IPS DF 6.9 (cell line): ENCODE results near the gene CNN2.

Experiments used
- DNase-seq: peaks from one replicate; pipeline ENCODE4 v3.0.0-alpha.2; 2013; ENCODE audit warnings: low read depth, low spot score
- H3K27ac ChIP-seq: one replicate; pipeline ENCODE4 v1.5.1; 2013; ENCODE audit warnings: low read length, control low read depth
- H3K27me3 ChIP-seq: 2 replicates; pipeline ENCODE4 v1.6.1; 2013; ENCODE audit warnings: mild to moderate bottlenecking, low read length; ENCODE audit not compliant: control insufficient read depth, insufficient read depth
- H3K36me3 ChIP-seq: 2 replicates; pipeline ENCODE4 v1.6.1; 2013; ENCODE audit warnings: low read length; ENCODE audit not compliant: control insufficient read depth, insufficient read depth
- H3K4me1 ChIP-seq: 2 replicates; pipeline ENCODE4 v1.6.1; 2013; ENCODE audit warnings: low read length; ENCODE audit not compliant: control insufficient read depth, insufficient read depth
- H3K4me3 ChIP-seq: 2 replicates; pipeline ENCODE4 v1.5.1; 2013; ENCODE audit warnings: mild to moderate bottlenecking, low read length
- H3K9me3 ChIP-seq: 2 replicates; pipeline ENCODE4 v1.6.1; 2013; ENCODE audit warnings: low read length, inconsistent platforms; ENCODE audit not compliant: control insufficient read depth, insufficient read depth
- WGBS: extraction: QIAGEN DNeasy Blood & Tissue Kit; methylation state at CpG from one replicate; pipeline ENCODE4 v1.1.7; 2013; ENCODE audit warnings: mixed read lengths, missing lambda C conversion rate; ENCODE audit not compliant: insufficient read length, insufficient coverage; 5-methylcytosine and 5-hydroxymethylcytosine counted together

Gene CNN2

DNA sequence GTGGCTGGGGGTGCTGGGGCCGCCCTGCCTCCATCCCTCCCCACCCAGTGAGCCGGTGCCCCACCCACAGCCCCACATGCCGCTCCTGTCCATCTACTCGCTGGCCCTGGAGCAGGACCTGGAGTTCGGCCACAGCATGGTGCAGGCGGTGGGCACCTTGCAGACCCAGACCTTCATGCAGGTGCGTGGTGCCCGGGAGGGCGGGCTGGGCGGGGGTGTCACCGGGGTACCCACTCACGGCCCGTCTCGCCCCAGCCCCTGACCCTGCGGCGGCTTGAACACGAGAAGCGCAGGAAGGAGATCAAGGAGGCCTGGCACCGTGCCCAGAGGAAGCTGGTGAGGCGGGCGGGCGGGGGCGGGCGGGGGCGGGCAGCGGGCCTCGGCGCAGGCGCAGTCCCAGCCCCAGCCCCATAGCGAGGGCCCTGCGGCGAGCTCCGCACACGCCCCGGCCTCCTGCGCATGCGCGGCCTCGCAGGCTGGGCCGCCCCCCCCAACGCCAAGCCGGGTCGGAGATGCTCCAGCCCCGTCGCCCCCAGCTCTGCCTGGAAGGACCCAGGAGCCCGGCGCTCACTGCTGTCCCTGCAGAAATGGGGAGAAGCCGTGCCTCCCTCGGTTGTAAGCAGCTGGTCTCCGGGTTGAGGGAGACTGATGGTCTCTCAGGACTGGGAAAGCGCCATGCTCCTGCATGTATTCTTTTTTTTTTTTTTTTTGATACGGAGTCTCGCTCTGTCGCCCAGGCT is 48.3 kb downstream of the CNN2 start:
- no CpG with 5 or more reads among the region's 54 CpGs for WGBS
- H3K27ac ChIP-seq: no peak overlapping the region
- H3K36me3 ChIP-seq: peaks cover 6% of the 10 kb centered on the region
- no peak overlapping the region for H3K4me3 ChIP-seq
- H3K4me1 ChIP-seq: peaks cover 2% of the 10 kb centered on the region; the same call in 1 of the 2 replicates
- H3K9me3 ChIP-seq: no peaks in the 10 kb centered on the region
- H3K27me3 ChIP-seq: no peaks in the 10 kb centered on the region
- no peak for DNase-seq

DNA sequence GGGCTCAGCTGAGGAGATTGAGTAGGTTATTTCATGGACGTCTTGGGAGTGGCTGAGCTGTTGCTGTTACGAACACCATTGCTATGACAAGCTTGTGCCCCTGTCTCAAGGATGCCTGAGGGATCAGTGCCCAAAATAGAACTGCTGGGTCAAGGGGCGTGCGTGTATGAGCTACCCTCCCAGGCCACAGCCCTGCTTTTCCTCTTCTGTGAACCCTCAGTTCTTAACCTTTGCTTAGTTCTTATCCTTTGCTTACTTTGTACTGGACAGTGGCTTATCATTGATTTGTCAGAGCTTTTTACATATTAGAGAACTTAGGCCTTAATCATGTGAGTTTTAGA is 49.6 kb downstream of the CNN2 start:
- DNase-seq: no peak
- Histone ChIP-seq H3K36me3 (peaks cover 18% of the 10 kb centered on the region), H3K9me3 (no peaks in the 10 kb centered on the region), H3K4me1 (no peaks in the 10 kb centered on the region), H3K4me3 (no peak overlapping the region), H3K27me3 (no peaks in the 10 kb centered on the region), H3K27ac (no peak overlapping the region)
- no CpG with 5 or more reads among the region's 4 CpGs for WGBS

GRCh38 chr19:1076951-1077350 is 50.5 kb downstream of the CNN2 start:
- Histone ChIP-seq H3K36me3 (peaks cover 18% of the 10 kb centered on the region), H3K27ac (no peak overlapping the region), H3K4me1 (peaks cover 5% of the 10 kb centered on the region), H3K27me3 (no peaks in the 10 kb centered on the region), H3K4me3 (no peak overlapping the region), H3K9me3 (no peaks in the 10 kb centered on the region)
- WGBS: no CpG with 5 or more reads among the region's 16 CpGs
- no peak for DNase-seq

- Histone ChIP-seq H3K4me1 (peaks cover 8% of the 10 kb centered on the region), H3K36me3 (peaks cover 15% of the 10 kb centered on the region), H3K9me3 (no peaks in the 10 kb centered on the region), H3K4me3 (no peak overlapping the region), H3K27ac (no peak overlapping the region), H3K27me3 (no peaks in the 10 kb centered on the region)
- WGBS: no CpG with 5 or more reads among the region's 45 CpGs
- DNase-seq: no peak
Observed at GRCh38 chr19:1079566-1080111, 53.2 kb downstream of the CNN2 start.

- no CpG with 5 or more reads among the region's 50 CpGs for WGBS
- Histone ChIP-seq H3K36me3 (peaks cover 16% of the 10 kb centered on the region), H3K4me1 (peaks cover 8% of the 10 kb centered on the region), H3K9me3 (no peaks in the 10 kb centered on the region), H3K27ac (no peak overlapping the region), H3K27me3 (no peaks in the 10 kb centered on the region), H3K4me3 (no peak overlapping the region)
- no peak for DNase-seq
Observed at GRCh38 chr19:1080360-1081161, 54.2 kb downstream of the CNN2 start.

DNA sequence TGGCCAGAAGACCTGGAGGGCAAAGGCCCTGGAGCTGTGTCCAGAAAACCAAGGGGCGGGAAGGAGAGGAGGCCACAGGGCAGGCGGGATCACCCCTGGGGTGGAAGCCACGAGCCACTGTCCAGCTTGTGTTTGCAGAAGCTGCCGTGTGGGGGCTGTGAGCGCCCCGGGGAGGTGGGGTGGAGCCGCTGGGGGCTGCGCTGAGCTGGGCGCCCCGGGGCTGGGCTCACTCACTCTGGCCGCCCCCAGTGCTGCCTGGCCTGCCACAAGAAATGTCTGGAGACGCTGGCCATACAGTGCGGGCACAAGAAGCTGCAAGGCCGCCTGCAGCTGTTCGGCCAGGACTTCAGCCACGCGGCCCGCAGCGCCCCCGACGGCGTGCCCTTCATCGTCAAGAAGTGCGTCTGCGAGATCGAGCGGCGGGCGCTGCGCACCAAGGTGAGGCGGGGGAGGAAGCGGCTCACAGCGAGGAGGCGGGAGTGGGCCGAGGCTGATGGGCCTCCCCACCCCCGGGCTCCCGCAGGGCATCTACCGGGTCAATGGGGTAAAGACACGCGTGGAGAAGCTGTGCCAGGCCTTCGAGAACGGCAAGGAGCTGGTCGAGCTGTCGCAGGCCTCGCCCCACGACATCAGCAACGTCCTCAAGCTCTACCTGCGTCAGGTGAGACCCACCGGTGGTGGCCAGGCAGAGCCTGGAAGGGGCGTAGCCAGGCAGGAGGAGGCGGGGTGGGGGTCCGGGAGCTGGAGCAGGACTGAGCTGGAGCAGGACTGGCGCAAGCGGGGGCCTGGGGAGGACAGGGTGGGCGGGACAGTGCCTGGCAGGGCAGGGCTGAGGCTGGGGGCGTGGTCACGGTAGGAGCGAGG is 55.1 kb downstream of the CNN2 start:
- Histone ChIP-seq H3K36me3 (peaks cover 23% of the 10 kb centered on the region), H3K9me3 (no peaks in the 10 kb centered on the region), H3K4me3 (peak overlapping the region; percentile 16; the same call in 1 of the 2 replicates), H3K27me3 (no peaks in the 10 kb centered on the region), H3K4me1 (peaks cover 8% of the 10 kb centered on the region), H3K27ac (no peak overlapping the region)
- no peak for DNase-seq
- WGBS: no CpG with 5 or more reads among the region's 58 CpGs

GRCh38 chr19:1082165-1082927 is 55.9 kb downstream of the CNN2 start:
- Histone ChIP-seq H3K9me3 (no peaks in the 10 kb centered on the region), H3K4me3 (peak overlapping the region; percentile 46; the same call in 1 of the 2 replicates), H3K36me3 (peaks cover 23% of the 10 kb centered on the region), H3K27ac (no peak overlapping the region), H3K27me3 (no peaks in the 10 kb centered on the region), H3K4me1 (peaks cover 8% of the 10 kb centered on the region)
- no peak for DNase-seq
- WGBS: no CpG with 5 or more reads among the region's 51 CpGs

GRCh38 chr19:1082928-1083816 is 56.8 kb downstream of the CNN2 start:
- DNase-seq: no peak
- Histone ChIP-seq H3K4me1 (peaks cover 8% of the 10 kb centered on the region), H3K9me3 (no peaks in the 10 kb centered on the region), H3K27me3 (no peaks in the 10 kb centered on the region), H3K36me3 (peaks cover 25% of the 10 kb centered on the region), H3K4me3 (no peak overlapping the region; the same call in 1 of the 2 replicates), H3K27ac (no peak overlapping the region)
- WGBS: no CpG with 5 or more reads among the region's 59 CpGs
